ENCODE data around the gene PCAT6. TPM values are rescaled to one million over a fixed set of nuclear protein-coding genes. Genes with fewer than 3 reads are reported as not detected.

Gene PCAT6
- total RNA-seq, 1 donor from 2014 or later = not detected

- H3K27me3 Mint-ChIP-seq (ENCODE audit: insufficient read depth, low read depth) = no peaks in the 10 kb centered on the region
- Histone ChIP-seq H4K20me1 (ENCODE audit: low read depth) (peaks cover 80% of the 10 kb centered on the region), H3K36me3 (peaks cover 64% of the 10 kb centered on the region), H3K27ac (no peak overlapping the region), H3K79me2 (ENCODE audit: low read depth) (peaks cover 89% of the 10 kb centered on the region), H3K4me3 (no peak overlapping the region), H3K9me3 (ENCODE audit: low read depth) (no peaks in the 10 kb centered on the region), H3K4me1 (no peaks in the 10 kb centered on the region), H3K9ac (no peak overlapping the region), H3K27me3 (no peaks in the 10 kb centered on the region), H3K4me2 (no peak overlapping the region), H3F3A (ENCODE audit: low read depth) (peaks cover 35% of the 10 kb centered on the region), H2AFZ (replicated peaks) (no peak overlapping the region)
- TF ChIP-seq EZH2 (IDR thresholded peaks at IDR 0.05) (no peak), EZH2phosphoT487 (IDR thresholded peaks at IDR 0.05) (no peak)
- TF ChIP-seq, protein P1, sequence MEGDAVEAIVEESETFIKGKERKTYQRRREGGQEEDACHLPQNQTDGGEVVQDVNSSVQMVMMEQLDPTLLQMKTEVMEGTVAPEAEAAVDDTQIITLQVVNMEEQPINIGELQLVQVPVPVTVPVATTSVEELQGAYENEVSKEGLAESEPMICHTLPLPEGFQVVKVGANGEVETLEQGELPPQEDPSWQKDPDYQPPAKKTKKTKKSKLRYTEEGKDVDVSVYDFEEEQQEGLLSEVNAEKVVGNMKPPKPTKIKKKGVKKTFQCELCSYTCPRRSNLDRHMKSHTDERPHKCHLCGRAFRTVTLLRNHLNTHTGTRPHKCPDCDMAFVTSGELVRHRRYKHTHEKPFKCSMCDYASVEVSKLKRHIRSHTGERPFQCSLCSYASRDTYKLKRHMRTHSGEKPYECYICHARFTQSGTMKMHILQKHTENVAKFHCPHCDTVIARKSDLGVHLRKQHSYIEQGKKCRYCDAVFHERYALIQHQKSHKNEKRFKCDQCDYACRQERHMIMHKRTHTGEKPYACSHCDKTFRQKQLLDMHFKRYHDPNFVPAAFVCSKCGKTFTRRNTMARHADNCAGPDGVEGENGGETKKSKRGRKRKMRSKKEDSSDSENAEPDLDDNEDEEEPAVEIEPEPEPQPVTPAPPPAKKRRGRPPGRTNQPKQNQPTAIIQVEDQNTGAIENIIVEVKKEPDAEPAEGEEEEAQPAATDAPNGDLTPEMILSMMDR (IDR thresholded peaks at IDR 0.05) = no peak
- H3K9me3 Mint-ChIP-seq = no peaks in the 10 kb centered on the region
- H3K4me1 Mint-ChIP-seq = no peaks in the 10 kb centered on the region
- H3K4me3 Mint-ChIP-seq = no peak overlapping the region
- H3K27ac Mint-ChIP-seq = no peak overlapping the region
- peaks cover 41% of the 10 kb centered on the region for H3K36me3 Mint-ChIP-seq
- no peak for DNase-seq (ENCODE audit: low spot score)
Measured at GRCh38 chr1:202770135-202770534, 40.6 kb upstream of the PCAT6 start.

GRCh38 chr1:202781180-202781579 lies 29.6 kb upstream of the PCAT6 start:
- Mint-ChIP-seq H3K4me3 (no peak overlapping the region), H3K36me3 (peaks cover 9% of the 10 kb centered on the region)

DNA sequence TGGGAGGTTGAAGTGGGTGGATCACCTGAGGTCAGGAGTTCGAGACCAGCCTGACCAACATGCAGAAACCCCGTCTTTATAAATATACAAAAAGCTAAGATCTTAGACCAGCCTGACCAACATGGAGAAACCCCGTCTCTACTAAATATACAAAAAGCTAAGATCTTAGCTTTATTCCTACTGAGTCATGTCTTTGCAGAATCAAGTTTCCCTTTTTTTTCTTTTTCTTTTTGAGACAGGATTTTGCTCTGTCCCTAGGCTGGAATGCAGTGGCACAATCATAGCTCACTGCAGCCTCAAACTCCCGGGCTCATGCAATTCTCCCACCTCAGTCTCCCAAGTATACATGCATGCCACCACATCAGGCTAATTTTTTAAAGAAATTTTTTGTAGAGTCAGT lies 23.9 kb upstream of the PCAT6 start:
- peaks cover 100% of the 10 kb centered on the region for H3K79me2 ChIP-seq (ENCODE audit: low read depth)
- H3K4me1 Mint-ChIP-seq = no peaks in the 10 kb centered on the region
- no peak overlapping the region for H3K27ac ChIP-seq

More at GRCh38 chr1:202781180-202781579, 29.6 kb upstream of the PCAT6 start:
- H3K9me3 Mint-ChIP-seq = no peaks in the 10 kb centered on the region
- Histone ChIP-seq H3K27ac (no peak overlapping the region), H4K20me1 (ENCODE audit: low read depth) (peaks cover 100% of the 10 kb centered on the region), H3K36me3 (no peaks in the 10 kb centered on the region), H3K4me2 (no peak overlapping the region), H3K9me3 (ENCODE audit: low read depth) (no peaks in the 10 kb centered on the region), H3K4me3 (no peak overlapping the region), H3F3A (ENCODE audit: low read depth) (peaks cover 40% of the 10 kb centered on the region), H2AFZ (replicated peaks) (no peak overlapping the region), H3K4me1 (no peaks in the 10 kb centered on the region), H3K9ac (no peak overlapping the region), H3K27me3 (no peaks in the 10 kb centered on the region), H3K79me2 (ENCODE audit: low read depth) (peaks cover 100% of the 10 kb centered on the region)
- H3K27ac Mint-ChIP-seq = no peak overlapping the region
- DNase-seq (ENCODE audit: low spot score) = no peak
- peaks cover 2% of the 10 kb centered on the region for H3K27me3 Mint-ChIP-seq (ENCODE audit: insufficient read depth, low read depth)
- no peaks in the 10 kb centered on the region for H3K4me1 Mint-ChIP-seq
- no peak for TF ChIP-seq EZH2 (IDR thresholded peaks at IDR 0.05)
- TF ChIP-seq, protein P1 (IDR thresholded peaks at IDR 0.05) = no peak
- no peak for TF ChIP-seq EZH2phosphoT487 (IDR thresholded peaks at IDR 0.05)

More for the DNA sequence above, 23.9 kb upstream of the PCAT6 start:
- peaks cover 4% of the 10 kb centered on the region for H3K36me3 ChIP-seq
- H3K36me3 Mint-ChIP-seq = peaks cover 21% of the 10 kb centered on the region
- peaks cover 6% of the 10 kb centered on the region for H3K9me3 Mint-ChIP-seq
- no peaks in the 10 kb centered on the region for H3K4me1 ChIP-seq
- no peak overlapping the region for H3K4me3 Mint-ChIP-seq
- H3K9ac ChIP-seq = no peak overlapping the region
- no peak for DNase-seq (ENCODE audit: low spot score)
- H3K4me3 ChIP-seq = no peak overlapping the region
- peaks cover 100% of the 10 kb centered on the region for H4K20me1 ChIP-seq (ENCODE audit: low read depth)
- no peak overlapping the region for H2AFZ ChIP-seq (replicated peaks)
- H3F3A ChIP-seq (ENCODE audit: low read depth) = peaks cover 42% of the 10 kb centered on the region
- no peaks in the 10 kb centered on the region for H3K27me3 ChIP-seq
- TF ChIP-seq, protein P1 (IDR thresholded peaks at IDR 0.05) = no peak
- TF ChIP-seq EZH2 (IDR thresholded peaks at IDR 0.05) (no peak), EZH2phosphoT487 (IDR thresholded peaks at IDR 0.05) (no peak)
- no peaks in the 10 kb centered on the region for H3K9me3 ChIP-seq (ENCODE audit: low read depth)
- H3K27ac Mint-ChIP-seq = no peak overlapping the region
- no peaks in the 10 kb centered on the region for H3K27me3 Mint-ChIP-seq (ENCODE audit: insufficient read depth, low read depth)
- H3K4me2 ChIP-seq = no peak overlapping the region

Data from neural progenitor cell (in vitro differentiated cells).